Hematopoietic multipotent progenitor cell treated with erythropoietin and hydrocortisone succinate and interleukin-3 and kit ligand, for 17 days (in vitro differentiated cells): Measurements from ENCODE around the gene ATP2B3.

Experiments used
- DNase-seq: peaks from one replicate; pipeline ENCODE4 v3.0.0-alpha.2; 2015; ENCODE audit warnings: low spot score

The ATP2B3 gene

DNA sequence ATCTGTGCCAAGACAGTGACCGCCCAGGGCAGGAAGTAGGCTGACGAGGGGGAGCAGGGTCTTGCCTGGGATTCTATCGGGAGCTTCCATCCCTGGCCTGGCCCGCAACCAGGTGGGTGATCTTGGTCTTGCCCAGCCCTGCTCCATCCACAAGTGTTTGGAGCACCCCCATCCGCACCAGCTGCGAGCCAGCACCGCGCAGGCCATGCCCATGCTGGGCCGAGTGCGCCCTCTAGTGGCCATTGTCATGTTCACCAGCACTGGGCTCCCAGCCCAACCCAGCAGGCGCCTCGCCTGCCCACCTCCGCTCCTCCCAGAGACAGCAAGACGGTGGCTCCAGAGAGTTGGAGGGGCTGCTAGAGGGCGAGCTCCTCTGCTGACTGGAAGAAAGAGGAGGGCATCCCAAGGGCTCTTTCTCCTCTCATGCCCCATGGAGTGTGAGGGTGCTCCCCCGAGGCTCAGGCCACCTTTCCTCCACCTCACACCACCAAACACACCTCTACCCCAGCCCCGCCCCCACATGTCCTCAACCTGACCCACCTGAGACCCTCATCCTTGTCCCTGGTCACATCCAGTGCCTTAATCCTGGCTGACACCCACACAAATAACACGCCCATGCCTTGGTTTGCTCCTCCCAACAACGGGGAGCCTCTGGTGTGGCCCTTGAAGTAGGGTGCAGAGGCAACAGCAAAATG, 9.8 kb upstream of the ATP2B3 start:
- peak; percentile 71 for DNase-seq

DNA sequence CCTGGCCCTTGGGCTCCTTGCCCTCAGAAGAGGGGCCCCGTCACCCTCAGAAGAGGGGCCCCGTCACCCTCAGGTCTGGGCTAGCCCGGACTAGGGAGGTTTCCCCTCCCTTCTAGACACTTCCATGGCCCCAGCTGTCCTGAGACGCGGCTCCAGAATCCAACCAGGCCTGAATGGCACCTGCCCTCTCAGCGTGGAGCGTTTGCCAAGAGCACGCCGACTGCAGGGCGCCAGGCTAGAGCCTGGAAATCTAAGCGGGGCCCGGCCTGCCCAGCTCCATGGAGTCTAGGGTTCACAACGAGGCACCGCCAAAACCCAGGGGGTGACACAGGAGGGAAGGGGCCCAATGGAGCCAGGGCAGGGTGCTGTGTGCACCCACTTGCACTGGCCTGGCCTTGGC, 7.8 kb upstream of the ATP2B3 start:
- no peak for DNase-seq

GRCh38 chrX:153510383-153510782, 7.1 kb upstream of the ATP2B3 start:
- no peak for DNase-seq

DNA sequence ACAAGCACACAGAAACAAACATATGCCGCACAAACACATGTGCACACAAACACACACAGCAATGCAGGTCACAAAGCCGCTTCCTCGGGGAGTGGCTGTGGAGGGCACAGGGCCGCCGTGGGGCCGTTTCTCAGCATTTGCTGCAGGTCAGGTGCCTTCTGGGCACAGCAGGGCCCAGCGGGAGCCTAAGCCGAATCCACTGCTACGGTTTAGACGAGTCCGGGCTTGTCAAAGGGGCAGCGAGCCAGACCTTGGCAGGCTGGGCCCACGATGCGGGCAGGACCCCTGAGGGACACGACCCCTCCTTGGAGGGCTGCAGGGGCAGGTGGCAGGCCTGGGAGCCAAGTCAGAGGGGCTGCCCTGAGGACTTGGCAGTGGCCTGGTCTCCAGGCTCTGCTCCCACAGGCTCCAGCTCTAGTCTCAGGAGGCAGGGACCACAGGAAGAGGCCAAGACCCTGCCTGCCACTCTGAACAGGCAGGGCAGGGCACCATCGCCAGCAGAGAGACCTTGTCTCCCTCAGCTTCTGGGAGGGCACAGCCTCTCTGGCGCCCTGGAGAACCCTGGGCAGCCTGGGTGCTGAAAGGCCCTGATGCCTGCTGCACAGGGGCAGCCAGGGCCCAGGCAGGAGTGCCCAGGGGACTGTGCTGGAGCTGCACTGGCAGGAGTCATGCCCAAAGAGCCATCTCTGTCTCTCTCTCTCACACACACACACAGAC, 5.5 kb upstream of the ATP2B3 start:
- no peak for DNase-seq

- no peak for DNase-seq
These were observed 4.9 kb upstream of the ATP2B3 start for GRCh38 chrX:153512501-153512893.

DNA sequence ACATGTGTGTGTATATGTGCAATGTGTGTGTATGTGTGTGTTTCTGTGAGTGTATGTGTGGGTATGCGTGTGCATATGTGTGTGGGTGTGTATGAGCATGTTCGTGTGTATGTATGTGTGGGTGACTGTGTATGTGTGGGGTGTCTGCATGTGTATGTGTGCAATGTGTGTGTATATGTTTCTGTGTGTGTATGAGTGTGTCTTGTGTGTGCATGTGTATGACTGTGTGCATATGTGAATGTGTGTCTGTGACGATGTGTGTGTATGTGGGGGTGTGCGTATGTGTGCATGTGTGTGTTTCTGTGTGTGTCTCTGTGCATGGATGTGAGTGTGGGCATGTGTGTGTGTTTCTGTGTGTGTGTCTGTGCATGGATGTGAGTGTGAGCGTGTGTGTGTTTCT, 4.2 kb upstream of the ATP2B3 start:
- no peak for DNase-seq

DNA sequence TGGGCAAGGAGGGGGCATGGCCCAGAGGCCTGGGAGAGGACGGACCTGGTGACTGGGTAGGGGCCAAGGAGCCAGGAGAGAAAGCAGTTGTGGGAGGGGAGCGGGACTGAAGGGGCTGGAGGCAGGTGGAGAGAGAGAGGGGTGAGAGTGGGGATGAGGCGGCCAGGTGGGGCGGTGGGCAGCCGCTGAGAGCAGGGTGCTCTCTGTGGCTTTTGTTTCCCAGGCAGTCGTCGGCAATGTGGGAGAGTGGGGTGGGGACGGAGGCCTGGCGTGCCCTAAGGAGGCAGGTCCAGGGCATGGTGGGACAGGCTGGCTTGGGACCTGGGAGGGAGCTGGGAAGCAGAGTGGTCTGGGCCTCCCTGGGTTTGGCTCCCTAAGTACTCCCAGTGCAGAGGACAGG, 3.2 kb upstream of the ATP2B3 start:
- DNase-seq: no peak

DNA sequence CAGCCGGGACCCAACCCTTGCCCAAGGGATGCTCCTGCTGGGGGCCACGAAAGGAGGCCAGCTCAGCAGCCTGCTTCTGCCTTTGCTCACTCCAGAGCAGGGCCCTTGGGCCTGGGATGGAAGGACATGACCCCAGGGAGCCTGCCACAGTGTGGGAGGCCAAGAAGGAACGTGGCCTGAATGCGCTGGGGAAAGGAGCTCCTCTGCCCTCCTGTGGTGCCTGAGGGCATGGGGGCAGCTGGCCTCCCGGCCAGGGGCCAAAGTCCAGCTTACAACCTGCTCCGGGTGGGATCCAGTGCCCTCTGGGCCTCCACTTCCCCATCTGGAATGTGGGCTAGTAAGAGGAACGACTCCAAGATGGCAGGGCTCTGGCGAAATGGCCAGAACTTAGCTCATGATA, 2.0 kb upstream of the ATP2B3 start:
- DNase-seq: no peak

DNA sequence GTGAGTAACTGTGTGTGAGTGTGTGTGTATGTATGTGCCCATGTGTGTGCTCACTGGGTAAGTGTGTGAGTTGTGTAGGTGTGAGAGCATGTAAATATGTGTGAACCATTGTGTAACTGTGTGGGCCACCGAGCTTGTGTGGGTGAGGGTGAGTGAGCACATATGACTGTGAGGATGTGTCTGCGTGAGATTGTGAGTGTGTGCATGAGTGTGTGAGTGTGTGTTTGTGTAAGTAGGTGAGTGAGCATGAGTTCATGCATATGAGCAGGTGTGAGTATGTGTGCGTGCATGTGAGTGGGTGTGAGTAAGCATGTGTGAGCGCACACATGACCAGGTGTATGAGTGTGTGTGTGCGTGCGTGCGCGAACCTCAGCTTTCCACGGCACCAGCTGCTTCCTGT, 1.4 kb upstream of the ATP2B3 start:
- DNase-seq: no peak

DNA sequence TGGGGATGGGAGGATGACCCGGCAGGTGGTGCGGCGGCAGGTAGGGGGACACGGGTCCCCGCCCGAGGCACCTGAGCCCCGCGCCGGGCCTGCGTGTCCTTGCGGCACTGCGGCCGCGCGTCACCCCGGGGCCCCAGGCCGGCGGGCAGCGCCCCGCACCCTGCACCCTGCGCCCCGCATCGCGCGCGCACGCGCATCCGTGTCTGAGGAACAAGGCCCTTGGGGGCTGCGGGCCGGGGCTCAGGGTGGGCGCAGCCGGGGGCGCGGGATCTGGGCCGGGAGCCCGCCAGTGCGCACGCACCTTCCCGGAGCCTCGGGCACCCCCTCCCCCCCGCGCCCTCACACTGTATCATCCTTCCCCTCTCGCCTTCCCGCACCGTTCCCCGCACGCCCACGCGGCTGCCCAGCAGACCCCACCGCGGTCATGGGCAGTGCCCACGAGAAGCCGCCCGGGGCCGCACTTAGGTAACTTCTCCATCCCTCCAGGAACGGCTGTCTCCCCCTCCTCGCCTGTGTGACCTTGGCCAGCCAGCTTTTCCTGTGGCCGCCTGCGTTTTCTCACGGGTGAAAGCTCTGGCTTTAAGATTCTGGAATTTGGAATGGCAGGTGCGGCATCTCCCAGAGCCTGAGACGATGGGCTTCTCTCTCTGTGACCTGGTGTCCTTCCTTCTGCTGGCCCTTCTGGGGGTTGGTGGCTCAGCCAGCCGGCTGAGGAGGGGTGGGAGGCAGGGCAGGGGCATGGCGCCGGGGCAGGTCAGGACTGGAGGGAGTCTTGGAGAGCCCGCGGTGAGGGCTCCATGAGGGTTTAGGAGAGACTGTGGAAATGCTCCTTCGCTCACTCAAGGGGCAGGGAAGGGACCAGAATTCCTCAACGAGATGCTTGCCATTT, 748 bp downstream of the ATP2B3 start:
- no peak for DNase-seq

DNA sequence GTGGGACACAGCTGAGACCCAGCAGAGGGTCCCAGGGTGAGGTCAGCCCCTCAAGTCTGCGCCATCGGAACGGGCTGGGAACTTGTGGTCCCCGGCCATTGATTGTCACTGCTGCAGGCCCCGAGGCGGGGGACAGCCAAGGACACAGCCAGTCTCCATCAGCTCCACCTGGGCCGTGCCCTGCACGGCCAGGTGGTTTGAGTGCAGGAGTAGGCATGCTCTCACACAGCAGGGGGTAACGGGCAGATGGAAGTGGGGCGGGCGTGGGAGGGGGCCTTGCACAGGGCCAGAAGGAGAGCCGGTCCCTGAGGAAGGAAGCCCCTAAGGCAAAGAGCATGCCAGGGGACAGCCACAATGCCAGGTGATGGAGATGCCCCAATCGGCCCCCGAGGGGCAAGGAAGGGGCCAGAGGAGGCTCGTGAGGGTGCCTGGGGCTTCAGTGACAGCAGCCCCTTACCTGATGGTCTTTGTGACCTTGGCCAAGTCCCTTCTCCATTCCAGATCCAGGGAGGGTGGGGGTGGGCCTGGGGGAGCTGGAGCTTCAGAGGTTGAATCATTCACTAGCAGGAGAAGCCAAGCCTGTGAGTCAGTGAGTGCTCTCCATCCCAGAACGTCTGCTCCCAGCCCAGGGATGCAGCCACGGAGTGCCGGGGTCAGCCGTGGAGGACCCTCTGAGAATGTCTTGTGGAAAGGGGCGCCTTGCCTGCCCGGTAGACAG, 2.3 kb downstream of the ATP2B3 start:
- no peak for DNase-seq

DNA sequence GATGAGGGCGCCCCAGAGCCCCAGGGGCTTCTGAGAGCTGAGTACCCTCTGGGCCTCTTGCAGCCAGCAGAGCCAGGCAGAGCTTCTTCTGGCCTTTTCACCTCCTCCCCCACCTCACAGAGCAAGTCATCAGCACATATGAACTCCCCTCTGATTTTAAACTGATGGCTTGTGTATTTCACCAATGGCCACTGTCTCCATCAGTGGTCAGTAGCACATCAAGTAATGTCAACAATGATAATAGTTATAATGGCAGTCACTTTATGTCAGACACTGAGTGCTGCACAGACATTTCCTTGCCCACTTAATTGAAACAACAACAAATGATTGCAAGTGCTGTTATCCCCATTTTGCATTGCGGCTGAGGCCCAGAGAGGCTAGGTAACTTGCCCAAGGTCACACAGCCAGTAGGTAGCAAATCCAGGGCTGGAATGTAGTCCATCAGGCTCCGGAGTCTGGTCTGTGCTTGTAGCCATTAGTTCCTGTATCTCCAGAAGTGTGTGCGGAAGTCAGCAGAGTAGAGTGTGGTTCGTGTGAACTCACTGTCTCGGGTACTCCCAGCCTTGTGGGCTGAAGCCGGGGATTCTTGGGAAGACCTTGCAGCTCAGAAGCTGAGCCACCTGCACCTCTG, 3.0 kb downstream of the ATP2B3 start:
- no peak for DNase-seq

DNA sequence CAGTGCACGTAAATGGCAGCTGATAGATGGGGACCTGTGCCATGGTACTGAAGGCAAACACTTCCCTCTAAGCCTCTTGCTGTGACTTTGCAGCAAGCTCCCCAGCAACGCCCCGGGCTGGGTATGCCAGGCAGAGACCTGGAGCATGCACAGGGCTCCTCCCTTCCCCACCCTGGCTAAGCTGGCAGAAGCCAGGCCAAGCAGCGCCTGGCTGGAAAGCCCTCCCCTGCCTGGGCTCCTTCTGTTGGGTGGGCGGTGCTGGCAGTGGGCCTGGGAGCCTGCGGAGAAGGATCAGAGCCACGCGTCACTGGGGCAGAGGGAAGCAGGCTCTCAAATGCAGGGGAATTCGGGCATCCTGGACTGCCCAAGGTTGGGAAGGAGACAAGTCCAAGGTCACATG, 3.6 kb downstream of the ATP2B3 start:
- DNase-seq: no peak

- DNase-seq: no peak
These were observed 4.8 kb downstream of the ATP2B3 start for GRCh38 chrX:153522259-153522658.

- DNase-seq: no peak
These were observed 5.8 kb downstream of the ATP2B3 start for GRCh38 chrX:153523269-153523668.

- no peak for DNase-seq
These were observed 6.8 kb downstream of the ATP2B3 start for GRCh38 chrX:153524234-153524633.

GRCh38 chrX:153525451-153525850, 8.0 kb downstream of the ATP2B3 start:
- no peak for DNase-seq

DNA sequence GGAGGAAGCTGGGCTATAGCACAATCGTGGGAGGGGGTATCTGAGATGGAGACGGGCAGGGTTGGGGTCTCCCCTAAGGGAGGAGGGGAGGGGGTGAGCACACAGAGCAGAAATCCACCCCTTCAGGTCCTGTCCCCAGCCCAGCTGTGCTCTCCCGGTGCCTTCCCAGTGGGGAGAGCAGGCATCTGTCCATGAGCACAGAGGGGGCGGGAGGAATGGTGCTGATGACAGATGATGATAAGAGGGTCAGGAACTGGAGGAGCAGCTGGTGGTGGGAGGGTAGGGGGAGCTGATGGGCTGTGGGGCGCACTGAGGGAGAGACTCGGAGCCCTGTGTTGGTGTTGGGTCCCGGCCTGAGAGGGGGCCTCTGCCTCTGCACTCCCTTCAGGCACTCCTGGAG, 8.6 kb downstream of the ATP2B3 start:
- DNase-seq: no peak

DNA sequence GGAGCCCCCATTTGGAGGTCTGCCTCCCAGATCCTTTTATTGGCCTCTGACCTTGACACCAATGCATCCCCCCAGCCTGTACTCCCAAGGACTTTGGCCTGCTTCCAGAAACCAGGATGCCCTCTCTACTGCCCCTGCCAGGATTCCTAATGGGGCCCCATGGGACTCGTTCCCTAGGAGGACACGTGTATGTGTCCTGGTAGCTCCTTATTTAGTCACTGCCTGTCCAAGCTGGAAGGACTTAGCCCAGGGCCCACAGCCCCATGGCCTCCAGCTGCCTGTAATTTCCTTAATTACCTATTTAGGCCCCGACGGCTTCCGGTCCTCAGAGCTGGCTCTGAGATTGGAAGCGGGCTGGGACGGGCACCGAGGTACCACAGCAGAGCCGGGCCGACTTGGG, 9.4 kb downstream of the ATP2B3 start:
- no peak for DNase-seq

DNA sequence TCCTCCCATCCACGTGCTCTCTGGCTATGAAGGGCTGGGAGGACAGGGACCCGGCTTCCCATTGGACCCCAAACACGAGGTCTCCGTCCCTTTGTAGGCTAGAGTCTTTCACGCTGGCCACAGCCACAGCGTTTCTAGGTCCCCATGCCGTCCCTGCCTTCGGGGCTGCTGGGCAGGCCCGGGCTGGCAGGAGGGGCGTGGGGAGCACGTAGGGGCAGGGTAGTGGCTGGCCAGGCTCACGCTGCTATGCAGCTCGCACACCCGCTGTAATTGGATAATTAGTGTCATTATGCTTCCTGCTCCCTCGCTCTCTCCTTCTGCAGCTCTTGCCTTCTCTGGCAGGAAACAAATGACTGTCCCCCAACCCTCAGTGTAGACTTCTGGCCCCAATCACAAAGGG, 9.8 kb downstream of the ATP2B3 start:
- no peak for DNase-seq

DNA sequence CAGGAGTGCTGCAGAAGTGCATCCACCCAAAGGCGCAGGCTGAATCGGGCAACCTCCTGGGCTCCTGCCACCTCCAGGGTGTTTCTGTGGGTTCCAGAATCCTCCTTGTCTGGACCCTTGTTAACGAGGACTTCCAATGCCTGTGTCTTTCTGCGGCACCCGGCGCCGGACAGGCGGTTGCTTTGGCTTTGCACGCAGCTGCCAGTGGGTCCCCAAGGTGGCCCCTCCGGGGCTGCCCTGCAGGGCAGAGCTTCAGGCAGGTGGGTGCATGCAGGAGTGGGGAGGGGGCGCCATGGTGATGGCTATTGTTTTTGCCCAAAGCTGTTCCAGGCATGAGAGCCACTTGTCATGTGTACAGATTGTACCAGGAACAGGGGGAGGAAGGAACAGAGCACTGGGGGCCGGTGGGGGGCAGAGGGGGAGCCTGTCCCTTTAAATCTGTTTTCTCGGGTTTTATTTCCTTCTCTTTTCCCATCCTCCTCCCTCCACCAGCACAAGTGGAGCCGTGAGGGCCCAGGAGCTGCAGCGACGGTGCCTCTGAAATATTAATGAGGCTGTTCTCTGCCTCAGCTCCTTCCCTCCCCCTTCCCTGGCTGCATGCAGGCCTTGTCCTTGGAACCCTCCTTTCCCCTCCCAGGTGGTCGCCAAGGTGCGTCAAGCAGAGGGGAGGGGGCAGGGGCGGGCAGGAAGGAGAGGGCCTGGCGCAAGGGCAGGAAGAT, 13.1 kb downstream of the ATP2B3 start:
- no peak for DNase-seq
